K562 (cell line): ENCODE data around the gene PDE6G. TPM values are rescaled to one million over a fixed set of nuclear protein-coding genes. Genes with fewer than 3 reads are reported as not detected.
"Not testable (repeated sequence)": the region's sequence is repeated elsewhere in the genome, so short reads cannot be mapped to it uniquely, and the experiment has no call there.

Experiments used
- ATAC-seq: fragments of 200-7000 bp; cut with Tn5 transposase; 3 replicates; pipeline ENCODE4 v1.9.1; 2020; ENCODE audit warnings: moderate library complexity
- BruUV-seq: library from RNA; stranded (reverse); fragments of 400-500 nt; replicated peaks from 2 replicates; lab custom pipeline; 2021; lab: Mats Ljungman, UMichigan
- CTCF ChIA-PET: fragments of 300-600 bp; formaldehyde crosslinking; extraction: SDS; loops from one replicate; lab custom pipeline; 2021; ENCODE audit warnings: low intra/inter-chr PET ratio; lab: Yijun Ruan, JAX
- POLR2A ChIA-PET: fragments of 300-600, 350-650 bp; sonication (Branson Sonifier 250); formaldehyde crosslinking; extraction: SDS; loops from one replicate; lab custom pipeline; 2021; ENCODE audit warnings: antibody characterized with exemption, inconsistent platforms; lab: Yijun Ruan, JAX
- DNase-seq, 4 experiments: peaks; one replicate each; pipeline versions ENCODE4 v3.0.0 to v3.0.0-alpha.2; 2011 to 2018; ENCODE audit warnings: low spot score in 3 of 4, mixed read lengths in 3 of 4; ENCODE audit errors: extremely low read depth in 1 of 4
- FAIRE-seq: peaks from 2 replicates; lab custom pipeline; 2011; peaks lifted over from hg19 to GRCh38; lab: Jason Lieb, UNC
- H2AFZ ChIP-seq: 2 replicates; pipeline ENCODE4 v1.6.0; 2011; ENCODE audit warnings: low read depth, low read length, control low read depth, inconsistent platforms
- H3K27ac ChIP-seq: fragments of 200-600 bp; 3 replicates; pipeline ENCODE4 v1.8.0; 2011; ENCODE audit warnings: low read depth, mild to moderate bottlenecking, control low read depth, inconsistent platforms, low read length, moderate library complexity, mixed read lengths; ENCODE audit errors: extremely low read depth
- H3K27me3 ChIP-seq, 2 experiments: fragments of 300-600 bp in 1 of 2; 2 replicates in 1 of 2; 3 replicates in 1 of 2; pipeline versions ENCODE4 v1.6.0 to v1.8.0; 2011; ENCODE audit warnings: inconsistent platforms in 2 of 2, low read length in 2 of 2, mild to moderate bottlenecking in 1 of 2, mixed read lengths in 1 of 2, moderate library complexity in 1 of 2; ENCODE audit not compliant: control insufficient read depth in 2 of 2, insufficient read depth in 2 of 2
- H3K36me3 ChIP-seq: fragments of 300-600 bp; 3 replicates; pipeline ENCODE4 v1.8.0; 2011; ENCODE audit warnings: mild to moderate bottlenecking, low read length, inconsistent platforms; ENCODE audit not compliant: control insufficient read depth, insufficient read depth
- H3K4me1 ChIP-seq, 2 experiments: fragments of 200-600 bp in 1 of 2; replicated peaks in 1 of 2; 2 replicates in 1 of 2; 3 replicates in 1 of 2; pipeline versions ENCODE4 v1.5.1 to v1.8.0; 2011; ENCODE audit warnings: inconsistent platforms in 2 of 2, low read length in 2 of 2, mild to moderate bottlenecking in 1 of 2, mixed read lengths in 1 of 2, moderate library complexity in 1 of 2; ENCODE audit not compliant: control insufficient read depth in 2 of 2, insufficient read depth in 2 of 2
- H3K4me2 ChIP-seq: 2 replicates; pipeline ENCODE4 v1.6.1; 2011; ENCODE audit warnings: low read length, control low read depth, inconsistent platforms, mixed read lengths; ENCODE audit not compliant: insufficient read depth
- H3K4me3 ChIP-seq: fragments of 200-600 bp; sonication (generic), shearing (Covaris generic); 2 replicates; pipeline ENCODE4 v1.5.1; 2016; ENCODE audit warnings: control low read depth, inconsistent platforms
- H3K79me2 ChIP-seq: fragments of 200-600 bp; 3 replicates; pipeline ENCODE4 v1.8.0; 2011; ENCODE audit warnings: low read length, inconsistent platforms; ENCODE audit not compliant: control insufficient read depth, insufficient read depth
- H3K9ac ChIP-seq, 2 experiments: 2 replicates each; pipeline versions ENCODE4 v1.6.0 to v1.6.1; 2011; ENCODE audit warnings: low read depth in 2 of 2, low read length in 2 of 2, control low read depth in 1 of 2, inconsistent platforms in 1 of 2, mild to moderate bottlenecking in 1 of 2, mixed read lengths in 1 of 2; ENCODE audit not compliant: insufficient read depth in 1 of 2
- H3K9me1 ChIP-seq: one replicate; pipeline ENCODE4 v1.6.0; 2011; ENCODE audit warnings: inconsistent platforms, mild to moderate bottlenecking, low read length, moderate library complexity; ENCODE audit not compliant: control insufficient read depth, insufficient read depth
- H3K9me3 ChIP-seq: replicated peaks from 2 replicates; pipeline ENCODE4 v1.5.1; 2011; ENCODE audit warnings: low read depth, low read length, inconsistent platforms; ENCODE audit not compliant: control insufficient read depth, insufficient read depth
- H4K20me1 ChIP-seq: replicated peaks from 2 replicates; pipeline ENCODE4 v1.6.1; 2011; ENCODE audit warnings: low read length, inconsistent platforms, mixed read lengths; ENCODE audit not compliant: control insufficient read depth, insufficient read depth
- CXXC5 ChIP-seq: fragments of 250-450 bp; sonication (Bioruptor Pico); IDR thresholded peaks from 2 replicates; pipeline ENCODE4 v1.8.0; 2022; ENCODE audit warnings: inconsistent platforms, mild to moderate bottlenecking, moderate library complexity
- FOXK2 ChIP-seq, 2 experiments: fragments of 450-650 bp; IDR thresholded peaks in 1 of 2; conservative IDR thresholded peaks in 1 of 2; 2 replicates each; pipeline ENCODE4 v1.6.1; 2016; ENCODE audit warnings: low read depth in 2 of 2, mild to moderate bottlenecking in 1 of 2
- POLR2A ChIP-seq: fragments of 450-650 bp; conservative IDR thresholded peaks from 2 replicates; pipeline ENCODE4 v1.6.1; 2016
- POLR2G ChIP-seq: fragments of 200-400 bp; formaldehyde crosslinking; IDR thresholded peaks from 2 replicates; pipeline ENCODE4 v1.6.1; 2017; ENCODE audit warnings: low read depth, mild to moderate bottlenecking, antibody characterized with exemption, low read length, moderate library complexity
- RAD21 ChIP-seq, 2 experiments: fragments of 250-450 bp in 1 of 2; fragments of 450-650 bp in 1 of 2; sonication (Bioruptor Pico) in 1 of 2; formaldehyde crosslinking in 1 of 2; IDR thresholded peaks in 1 of 2; conservative IDR thresholded peaks in 1 of 2; 2 replicates each; pipeline versions ENCODE4 v1.4.0 to v1.8.0; 2020 to 2022; ENCODE audit warnings: mild to moderate bottlenecking in 2 of 2, moderate library complexity in 1 of 2
- RBFOX2 ChIP-seq: fragments of 200-400 bp; formaldehyde crosslinking; IDR thresholded peaks from 2 replicates; pipeline ENCODE4 v1.6.1; 2017; ENCODE audit warnings: low read depth, mild to moderate bottlenecking, low read length, moderate library complexity
- SMC3 ChIP-seq: conservative IDR thresholded peaks from 2 replicates; pipeline ENCODE4 v1.6.1; 2011; ENCODE audit warnings: low read depth, low read length, improper control_type of control experiment; ENCODE audit not compliant: insufficient read depth
- TAF9B ChIP-seq: fragments of 450-650 bp; IDR thresholded peaks from 2 replicates; pipeline ENCODE4 v1.6.1; 2018; ENCODE audit warnings: mild to moderate bottlenecking; ENCODE audit not compliant: partially characterized antibody
- WGBS: fragments of 100-300 bp; shearing (Covaris generic); methylation state at CpG from one replicate; pipeline ENCODE4 v1.1.6; 2016; ENCODE audit warnings: low coverage, mixed read lengths; ENCODE audit not compliant: insufficient coverage; ENCODE audit errors: missing lambda C conversion rate; 5-methylcytosine and 5-hydroxymethylcytosine counted together
- in situ Hi-C: fragments of 300-500 bp; cut with MboI; formaldehyde crosslinking; loops from 4 replicates; pipeline ENCODE4 v1.15.0; 2018; ENCODE audit warnings: inconsistent platforms, mixed read lengths
- intact Hi-C: fragments of 100-400 bp; cut with micrococcal nuclease; formaldehyde crosslinking; loops from 2 replicates; pipeline ENCODE4 v1.14.2; 2022
- polyA plus RNA-seq, 8 experiments: library from polyadenylated mRNA; depleted of rRNA in 4 of 8; stranded (reverse) in 5 of 8; unstranded in 3 of 8; fragments of >200 nt; fragmentation: Nextera tagmentation in 2 of 8; fragmentation: Illumina TruSeq in 1 of 8; extraction: Ambion mirVana in 2 of 8; extraction: Trizol in 1 of 8; gene quantifications; 2 replicates each; pipeline versions ENCODE4 v1.2.1 to v1.2.3, GENCODE V29; 2011 to 2014; ENCODE audit warnings: inconsistent platforms in 1 of 8, missing spikeins in 1 of 8
- total RNA-seq, 7 experiments: library from RNA; depleted of rRNA in 6 of 7; stranded (reverse); fragments of >200 nt in 6 of 7; fragmentation: Illumina TruSeq in 2 of 7; extraction: Trizol in 2 of 7; gene quantifications; 2 replicates each; pipeline versions ENCODE4 v1.2.1 to v1.2.3, GENCODE V29; 2011 to 2021; ENCODE audit warnings: low replicate concordance in 1 of 7
- TF ChIP-seq, protein P1 (sequence below): sonication (generic); formaldehyde crosslinking; IDR thresholded peaks from 2 replicates; pipeline ENCODE4 v1.8.1; 2023; ENCODE audit warnings: mild to moderate bottlenecking, missing genetic modification reagents

The PDE6G gene
- total and polyA plus RNA-seq, 9 of the 15 experiments (the other 6 are each of a cell fraction or from before 2014, with no cell fraction given), result 0.14 to 0.59 TPM; not detected in 7

- ChIA-PET CTCF (no interaction called here), POLR2A (interaction anchor here (1.1 to 1.3 kb wide), 2 partner anchors 9 to 25 kb away, joined by 3 to 4 read pairs; no protein-coding TSS in a partner anchor)
- no peak for DNase-seq
- in situ Hi-C loops (no loop called here), intact Hi-C loops (no loop called here)
- Histone ChIP-seq H3K27ac (no peak overlapping the region), H4K20me1 (no peaks in the 10 kb centered on the region), H3K9me3 (no peaks in the 10 kb centered on the region), H3K4me1 (peaks cover 0 to 32% of the 10 kb centered on the region in 2 experiments; a peak in 2 of 5 replicates), H3K36me3 (peaks cover 42% of the 10 kb centered on the region; the same call in 2 of the 3 replicates), H3K9ac (peak overlapping the region in 1 of 2 experiments; percentile 52; a peak in 1 of 4 replicates), H3K27me3 (no peaks in the 10 kb centered on the region), H3K79me2 (peaks cover 4% of the 10 kb centered on the region; the same call in 2 of the 3 replicates), H3K4me3 (no peak overlapping the region), H2AFZ (no peak overlapping the region), H3K4me2 (no peak overlapping the region), H3K9me1 (no peaks in the 10 kb centered on the region)
- FAIRE-seq, result no peak
- no peak for ATAC-seq
- BruUV-seq, result no TSS peak
- TF ChIP-seq RBFOX2 (0 out of 2 replicates have a peak, but pooled peaks have one; percentile 20), POLR2G (peak; percentile 52), TAF9B (no peak)
- 86% methylated on average over 15 of the region's 17 CpGs for WGBS
Measured at GRCh38 chr17:81676906-81677305, 20.6 kb upstream of the PDE6G start.

DNA sequence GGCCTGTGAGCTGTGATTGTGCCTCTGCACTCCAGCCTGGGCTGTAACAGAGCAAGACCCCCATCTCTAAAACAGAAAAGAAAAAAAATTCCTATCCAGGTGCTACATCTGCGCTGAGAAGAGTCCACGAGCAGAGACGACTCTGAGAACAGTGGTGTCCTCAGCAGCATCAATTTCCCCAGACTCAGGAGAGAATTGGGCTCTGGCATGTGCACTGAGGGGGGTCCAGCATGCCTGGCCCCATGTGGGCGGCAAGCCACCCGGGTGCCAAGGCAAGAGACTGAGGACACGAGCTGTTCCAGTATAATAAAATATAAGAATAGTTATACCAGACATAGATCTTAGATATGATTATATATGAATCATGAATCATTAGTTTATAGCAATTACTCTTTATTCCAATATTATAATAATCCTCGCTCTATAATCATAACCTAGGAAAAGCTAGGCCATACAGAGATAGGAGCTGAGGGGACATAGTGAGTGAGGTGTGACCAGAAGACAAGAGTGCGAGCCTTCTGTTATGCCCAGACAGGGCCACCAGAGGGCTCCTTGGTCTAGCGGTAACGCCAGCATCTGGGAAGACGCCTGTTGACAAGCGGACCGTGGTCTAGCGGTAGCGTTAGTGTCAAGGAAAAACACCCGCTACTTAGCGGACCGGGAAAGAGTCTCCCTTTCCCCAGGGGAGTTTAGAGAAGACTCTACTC lies 19.3 kb upstream of the PDE6G start:
- H3K36me3 ChIP-seq, result peaks cover 45% of the 10 kb centered on the region; the same call in 2 of the 3 replicates
- FAIRE-seq, result peak; percentile 98
- peak; percentile 64 to 72; a peak in 3 of 4 replicates for TF ChIP-seq FOXK2 (conservative IDR thresholded peaks at IDR 0.05 in 1 of 2, IDR thresholded peaks at IDR 0.05 in 1 of 2; ENCODE audit: low read depth in 2 of 2)
- peak; percentile 46; the same call in 1 of the 2 replicates for TF ChIP-seq CXXC5 (CRISPR knock-in tag)
- TF ChIP-seq SMC3, result peak; percentile 34
- peak; percentile 4; the same call in 1 of the 2 replicates for TF ChIP-seq POLR2A
- TF ChIP-seq, protein P1, sequence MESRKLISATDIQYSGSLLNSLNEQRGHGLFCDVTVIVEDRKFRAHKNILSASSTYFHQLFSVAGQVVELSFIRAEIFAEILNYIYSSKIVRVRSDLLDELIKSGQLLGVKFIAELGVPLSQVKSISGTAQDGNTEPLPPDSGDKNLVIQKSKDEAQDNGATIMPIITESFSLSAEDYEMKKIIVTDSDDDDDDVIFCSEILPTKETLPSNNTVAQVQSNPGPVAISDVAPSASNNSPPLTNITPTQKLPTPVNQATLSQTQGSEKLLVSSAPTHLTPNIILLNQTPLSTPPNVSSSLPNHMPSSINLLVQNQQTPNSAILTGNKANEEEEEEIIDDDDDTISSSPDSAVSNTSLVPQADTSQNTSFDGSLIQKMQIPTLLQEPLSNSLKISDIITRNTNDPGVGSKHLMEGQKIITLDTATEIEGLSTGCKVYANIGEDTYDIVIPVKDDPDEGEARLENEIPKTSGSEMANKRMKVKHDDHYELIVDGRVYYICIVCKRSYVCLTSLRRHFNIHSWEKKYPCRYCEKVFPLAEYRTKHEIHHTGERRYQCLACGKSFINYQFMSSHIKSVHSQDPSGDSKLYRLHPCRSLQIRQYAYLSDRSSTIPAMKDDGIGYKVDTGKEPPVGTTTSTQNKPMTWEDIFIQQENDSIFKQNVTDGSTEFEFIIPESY (CRISPR knock-in tag), result peak; percentile 73
- peak; percentile 43 to 66; a peak in 3 of 4 replicates for TF ChIP-seq RAD21 (CRISPR knock-in tag; conservative IDR thresholded peaks at IDR 0.05 in 1 of 2, IDR thresholded peaks at IDR 0.05 in 1 of 2)

More for the DNA sequence above, 19.3 kb upstream of the PDE6G start:
- intact Hi-C loops, H2AFZ ChIP-seq, in situ Hi-C loops, H3K9me3 ChIP-seq, H3K9ac ChIP-seq, BruUV-seq, H3K27ac ChIP-seq, H3K9me1 ChIP-seq, H3K79me2 ChIP-seq, CTCF ChIA-PET, H3K4me2 ChIP-seq, H3K27me3 ChIP-seq, H4K20me1 ChIP-seq, H3K4me3 ChIP-seq: not testable (repeated sequence)
- peak; percentile 46 for ATAC-seq
- peaks cover 0 to 29% of the 10 kb centered on the region in 2 experiments; a peak in 2 of 5 replicates for H3K4me1 ChIP-seq
- WGBS, result 30% methylated on average over 17 of the region's 18 CpGs
- DNase-seq, result peak in 1 of 4 experiments; percentile 50
- POLR2A ChIA-PET, result interaction anchor here (1.0 to 2.5 kb wide), 7 partner anchors 8 to 119 kb away, joined by 3 to 9 read pairs (median 5); partner anchors contain the start of genes ARL16, CCDC137, HGS and OXLD1
